ENCODE measurements around the gene PPIL3.
"Not testable (repeated sequence)": the region's sequence is repeated elsewhere in the genome, so short reads cannot be mapped to it uniquely, and the experiment has no call there.

The PPIL3 gene

DNA sequence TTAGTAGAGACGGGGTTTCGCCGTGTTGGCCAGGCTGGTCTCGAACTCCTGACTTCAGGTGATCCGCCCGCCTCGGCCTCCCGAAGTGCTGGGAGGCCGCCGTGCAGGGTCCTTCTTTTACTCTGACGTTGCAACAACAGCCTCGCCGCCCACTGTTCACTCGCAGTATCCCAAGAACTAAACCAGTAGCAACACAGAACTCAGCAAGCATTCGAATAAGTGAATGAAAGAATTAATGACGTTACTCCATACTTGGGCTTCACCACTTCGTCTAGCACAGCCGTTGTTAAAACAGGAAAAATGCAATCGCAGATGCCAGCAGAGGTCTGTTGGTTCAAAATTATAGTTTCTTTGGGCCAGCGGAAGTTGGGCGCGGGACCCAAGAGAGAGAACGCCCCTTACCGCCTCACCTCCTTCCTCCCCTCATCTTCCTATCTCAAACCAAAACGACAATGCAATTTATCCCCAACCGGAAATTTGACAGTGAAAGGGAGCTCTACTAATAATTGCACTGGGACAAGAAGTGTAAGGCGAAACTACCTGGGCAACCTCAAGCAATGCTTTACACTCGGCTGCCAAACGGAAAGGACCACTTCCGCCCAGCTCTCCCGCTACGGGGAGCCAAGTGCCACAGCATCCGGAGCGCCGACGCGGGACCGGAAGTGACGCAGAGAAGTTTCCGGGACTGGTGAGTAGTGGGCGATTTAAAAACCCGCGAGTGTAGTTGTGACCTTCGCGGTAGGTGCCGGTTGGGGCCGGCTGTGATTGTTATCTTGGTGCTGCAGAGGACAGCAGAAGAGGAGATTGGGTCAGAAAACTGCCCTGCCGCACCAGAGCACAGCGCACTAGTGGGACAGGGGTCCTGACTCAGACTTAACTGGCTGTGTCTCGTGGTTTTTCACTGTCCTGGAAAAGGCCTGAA lies at the start of gene PPIL3, which contains the start of gene NIF3L1:
Gene PPIL3 (minus strand): TSS at position 374 of the 922 bp plus-strand sequence. CDS start 1,462 bp downstream, outside the sequence.
Gene NIF3L1 (plus strand): TSS at position 668 of the 922 bp plus-strand sequence. CDS start 2,573 bp downstream, outside the sequence.
- peak; percentile 92 to 97 for DNase-seq (ENCODE audit: low read depth in 2 of 2)

DNA sequence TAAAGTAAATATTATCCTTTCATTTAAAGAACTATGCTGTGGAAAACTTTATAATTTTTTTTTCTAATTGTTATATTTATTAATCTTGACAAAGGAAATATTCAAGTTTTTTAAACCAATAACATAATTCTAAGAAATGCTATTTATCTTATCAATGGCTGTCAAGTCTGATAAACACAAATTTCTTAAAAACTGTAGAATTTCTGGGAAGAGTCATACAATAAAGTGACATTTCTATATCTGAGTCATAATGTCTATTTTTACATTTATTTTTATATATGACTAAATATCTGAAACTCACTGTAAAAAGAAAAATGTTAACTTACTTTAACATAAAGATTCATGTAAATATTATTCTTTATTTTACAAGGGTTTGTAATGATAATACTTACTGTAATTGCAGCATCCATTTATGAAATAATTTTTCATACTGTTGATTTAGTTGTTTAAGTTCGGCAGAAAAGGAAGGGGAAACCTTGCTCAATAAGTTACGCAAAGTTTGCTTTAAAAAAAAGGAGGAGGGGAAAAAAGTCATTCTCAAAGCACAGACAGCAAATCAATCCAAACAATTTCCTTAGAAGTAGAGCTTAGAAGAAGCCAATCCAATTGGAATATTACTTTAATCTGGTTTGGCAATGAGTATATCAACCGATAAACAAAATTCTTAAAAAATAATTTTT lies 42.2 kb upstream of the PPIL3 start:
- DNase-seq (ENCODE audit: low read depth in 2 of 2): no peak

- no peak for DNase-seq (ENCODE audit: low read depth in 2 of 2)
Measured at GRCh38 chr2:200929334-200930249, 40.7 kb upstream of the PPIL3 start.

GRCh38 chr2:200922439-200922838 lies 33.6 kb upstream of the PPIL3 start:
- no peak for DNase-seq (ENCODE audit: low read depth in 2 of 2)

DNA sequence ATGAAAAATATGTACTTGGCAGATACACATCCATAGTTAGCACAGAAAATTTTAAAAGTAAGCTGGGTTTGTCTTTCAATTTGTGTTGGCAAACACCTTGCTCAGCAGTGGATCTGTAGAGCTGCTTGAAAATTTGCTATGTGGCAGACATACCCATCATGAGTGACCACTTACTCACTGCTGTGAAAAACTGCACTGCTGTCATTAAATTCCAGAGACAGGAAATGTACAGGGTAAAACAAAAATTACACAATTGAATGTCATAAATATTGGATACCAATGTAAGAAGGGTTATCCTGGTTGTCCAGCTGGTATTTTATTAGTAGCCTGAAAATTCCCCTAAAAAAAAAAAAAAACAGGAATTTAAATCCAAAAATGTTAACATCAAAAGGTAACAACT lies 24.8 kb upstream of the PPIL3 start:
- no peak for DNase-seq (ENCODE audit: low read depth in 2 of 2)

- DNase-seq (ENCODE audit: low read depth in 2 of 2): no peak
Measured at GRCh38 chr2:200909958-200910357, 21.1 kb upstream of the PPIL3 start.

DNA sequence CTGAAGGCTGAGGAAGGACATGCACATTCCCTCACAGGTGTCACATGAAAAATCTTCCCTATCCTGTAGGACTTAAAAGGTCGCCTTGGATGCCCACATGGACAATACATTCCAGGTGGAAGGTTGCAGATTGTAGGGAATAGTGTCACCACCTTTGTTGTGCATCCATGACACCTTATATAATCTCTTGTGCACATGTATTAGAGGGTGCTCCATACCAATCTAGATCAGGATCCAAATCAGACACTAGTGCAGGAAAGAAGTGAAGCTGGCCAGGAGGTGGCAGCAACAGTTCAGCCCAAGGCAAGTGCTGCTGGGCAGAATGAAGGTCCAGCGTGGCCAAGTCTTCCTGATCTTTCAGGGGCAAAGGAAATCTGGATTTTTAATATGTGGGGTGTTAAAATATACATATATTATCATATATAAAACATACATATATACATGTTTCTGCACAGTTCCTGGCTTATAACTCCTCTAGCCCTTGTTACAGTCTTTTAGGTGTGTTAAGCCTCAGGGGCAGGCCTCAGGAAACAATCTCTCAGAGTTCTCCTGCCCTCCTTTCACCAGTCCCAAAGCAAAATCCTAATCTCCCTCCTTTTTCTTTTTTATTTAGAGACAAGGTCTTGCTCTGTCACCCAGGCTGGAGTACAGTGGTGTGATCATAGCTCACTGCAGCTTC lies 16.9 kb upstream of the PPIL3 start:
- peak; percentile 22 to 53 for DNase-seq (ENCODE audit: low read depth in 2 of 2)

- DNase-seq (ENCODE audit: low read depth in 2 of 2): peak; percentile 41 to 52
Measured at GRCh38 chr2:200901459-200902072, 12.7 kb upstream of the PPIL3 start.

GRCh38 chr2:200899482-200899881 lies 10.6 kb upstream of the PPIL3 start:
- DNase-seq (ENCODE audit: low read depth in 2 of 2): no peak

DNA sequence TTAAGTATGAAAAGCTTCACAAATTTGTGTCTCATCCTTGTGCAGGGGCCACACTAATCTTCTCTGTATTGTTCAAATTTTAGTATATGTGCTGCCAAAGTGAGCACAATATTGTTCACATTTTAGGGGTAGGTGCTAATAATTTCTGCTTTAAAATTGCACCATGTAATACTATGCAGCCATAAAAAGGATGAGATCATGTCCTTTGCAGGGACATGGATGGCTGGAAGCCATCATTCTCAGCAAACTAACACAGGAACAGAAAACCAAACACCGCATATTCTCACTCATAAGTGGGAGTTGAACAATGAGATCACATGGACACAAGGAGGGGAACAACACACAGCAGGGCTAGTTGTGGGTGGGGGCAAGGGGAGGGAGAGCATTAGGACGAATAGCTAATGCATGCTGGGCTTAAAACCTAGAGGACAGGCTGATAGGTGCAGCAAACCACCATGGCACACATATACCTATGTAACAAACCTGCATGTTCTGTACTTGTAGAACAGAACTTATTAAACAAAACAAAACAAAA lies 7.1 kb downstream of the PPIL3 start:
- not testable (repeated sequence) for DNase-seq (ENCODE audit: low read depth in 2 of 2)

DNA sequence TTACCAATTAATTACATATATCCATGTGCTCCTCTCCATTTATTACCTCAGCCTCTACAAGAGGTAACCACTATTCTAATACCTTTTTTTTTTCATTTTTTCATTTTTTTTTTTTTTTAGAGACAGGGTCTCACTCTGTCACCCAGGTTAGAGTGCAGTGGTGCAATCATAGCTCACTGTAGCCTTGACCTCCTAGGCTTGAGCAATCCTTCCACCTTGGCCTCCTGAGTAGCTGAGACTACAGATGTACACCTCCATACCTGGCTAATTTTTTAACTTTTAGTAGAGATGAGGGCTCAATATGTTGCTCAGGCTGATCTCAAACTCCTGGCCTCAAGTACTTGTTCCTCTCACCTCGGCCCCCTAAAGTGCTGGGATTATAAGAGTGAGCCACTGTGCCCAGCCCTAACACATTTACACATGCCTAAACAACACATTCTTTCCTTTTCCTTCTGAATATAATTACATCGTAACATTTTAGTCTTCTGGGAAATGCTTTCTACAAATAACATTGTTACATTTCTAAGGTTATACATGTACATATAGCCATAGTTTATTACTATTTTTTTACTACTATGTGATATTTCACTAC lies 10.5 kb downstream of the PPIL3 start:
- no peak for DNase-seq (ENCODE audit: low read depth in 2 of 2)

DNA sequence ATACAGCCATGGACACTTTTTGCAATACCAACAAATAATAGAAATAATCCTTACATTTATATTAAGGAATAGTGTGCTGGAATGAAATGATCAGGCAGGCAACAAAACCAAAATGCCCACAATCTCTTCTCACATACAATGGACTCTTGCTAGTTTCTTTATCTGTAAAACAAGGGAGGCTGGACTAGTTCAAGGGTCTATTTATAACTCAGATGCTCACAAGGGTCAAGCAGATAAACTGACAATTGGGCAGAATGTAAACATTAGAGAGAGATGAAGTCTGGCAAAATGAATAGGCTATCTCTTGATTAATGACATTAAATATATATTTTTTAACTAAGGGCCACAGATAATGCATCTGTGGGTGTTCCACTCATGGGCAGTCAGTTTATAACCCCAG lies 11.4 kb downstream of the PPIL3 start:
- no peak for DNase-seq (ENCODE audit: low read depth in 2 of 2)

DNA sequence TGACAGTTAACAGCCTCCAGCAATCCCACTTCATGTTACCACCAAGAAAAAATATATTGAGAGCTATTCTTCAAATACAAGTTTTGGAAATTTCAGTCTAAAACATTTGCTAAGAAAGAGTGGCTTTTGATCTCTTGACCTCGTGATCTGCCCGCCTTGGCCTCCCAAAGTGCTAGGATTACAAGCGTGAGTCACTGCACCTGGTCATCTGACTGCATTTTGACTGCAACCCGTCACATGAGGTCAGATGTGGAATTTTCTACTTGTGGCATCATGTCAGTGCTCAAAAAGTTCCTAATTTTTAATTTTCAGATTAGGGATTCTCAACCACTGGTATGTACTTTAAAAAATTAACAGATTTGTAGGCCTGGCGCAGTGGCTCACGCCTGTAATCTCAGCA lies 15.3 kb downstream of the PPIL3 start:
- DNase-seq (ENCODE audit: low read depth in 2 of 2): no peak

- no peak for DNase-seq (ENCODE audit: low read depth in 2 of 2)
Measured at GRCh38 chr2:200871151-200871550, 17.7 kb downstream of the PPIL3 start.

DNA sequence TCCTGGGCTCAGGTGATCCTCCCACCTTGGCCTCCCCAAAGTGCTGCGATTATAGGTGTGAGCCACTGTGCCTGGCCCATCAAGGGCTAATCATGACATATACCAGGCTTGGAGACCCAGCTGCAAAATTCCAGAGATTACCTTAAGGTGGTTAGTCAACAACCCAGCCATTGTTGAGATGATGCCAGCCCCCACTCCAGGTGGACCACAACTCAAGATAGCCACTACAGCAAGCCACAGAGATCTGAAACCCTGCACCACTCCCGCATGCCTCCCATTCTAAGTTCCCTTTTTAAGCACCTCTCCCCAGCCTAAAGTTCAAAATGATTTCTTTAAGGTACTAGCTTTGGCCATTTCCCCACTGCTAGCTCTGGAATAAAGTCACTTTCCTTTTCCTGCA lies 19.9 kb downstream of the PPIL3 start:
- DNase-seq (ENCODE audit: low read depth in 2 of 2): no peak

GRCh38 chr2:200864176-200865034 lies 24.5 kb downstream of the PPIL3 start, which contains the start of gene CLK1:
TSS of gene CLK1 (minus strand) at chr2:200864658. CDS start at chr2:200861862, 2,796 bp downstream.
- peak; percentile 95 to 97 for DNase-seq (ENCODE audit: low read depth in 2 of 2)

DNA sequence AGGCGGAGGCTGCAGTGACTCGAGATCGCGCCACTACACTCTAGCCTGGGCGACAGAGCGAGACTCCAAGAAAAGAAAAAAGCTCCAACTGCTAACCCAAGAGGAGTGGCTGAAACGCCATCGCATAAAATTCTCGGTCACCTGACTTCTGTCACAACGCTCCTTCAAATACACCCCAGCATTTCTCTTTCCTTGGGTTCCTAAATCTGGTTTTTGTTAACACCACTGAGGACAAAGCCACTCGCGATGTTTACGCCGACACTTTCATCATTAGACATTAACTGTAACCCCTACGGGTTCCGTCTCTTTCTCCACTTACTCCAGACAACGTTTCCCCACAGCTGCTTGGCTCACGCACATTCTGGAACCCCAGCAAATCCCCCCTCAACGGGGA lies 25.1 kb downstream of the PPIL3 start:
- DNase-seq (ENCODE audit: low read depth in 2 of 2): no peak

DNA sequence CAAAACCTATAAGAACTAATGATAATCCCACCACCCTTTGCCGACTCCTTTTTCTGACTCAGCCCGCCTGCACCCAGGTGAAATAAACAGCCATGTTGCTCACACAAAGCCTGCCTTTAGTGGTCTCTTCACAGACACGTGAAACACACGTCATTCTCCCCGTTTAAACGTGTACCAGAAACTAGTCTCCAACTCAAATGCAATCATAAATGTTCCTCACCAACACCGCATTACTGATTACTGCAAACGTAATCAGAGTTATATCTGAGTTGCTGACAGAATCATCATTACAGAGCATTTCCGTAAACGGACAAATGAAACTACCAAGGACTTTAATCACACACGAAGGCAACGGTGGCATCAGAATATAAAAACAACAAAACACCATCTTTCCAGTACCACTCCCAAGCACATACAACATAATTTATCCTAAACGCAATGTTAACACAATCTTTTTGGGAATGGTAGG lies 26.3 kb downstream of the PPIL3 start:
- peak; percentile 40 to 63 for DNase-seq (ENCODE audit: low read depth in 2 of 2)

All from stimulated activated CD4-positive, alpha-beta T cell treated with anti-CD3 and anti-CD28 coated beads, Interleukin-4, amount 100 ng/mL, for 48 hours (primary cell).